Measurements from ENCODE around the gene SNX3.
"Not testable (repeated sequence)": the region's sequence is repeated elsewhere in the genome, so short reads cannot be mapped to it uniquely, and the experiment has no call there.

SNX3 gene

DNA sequence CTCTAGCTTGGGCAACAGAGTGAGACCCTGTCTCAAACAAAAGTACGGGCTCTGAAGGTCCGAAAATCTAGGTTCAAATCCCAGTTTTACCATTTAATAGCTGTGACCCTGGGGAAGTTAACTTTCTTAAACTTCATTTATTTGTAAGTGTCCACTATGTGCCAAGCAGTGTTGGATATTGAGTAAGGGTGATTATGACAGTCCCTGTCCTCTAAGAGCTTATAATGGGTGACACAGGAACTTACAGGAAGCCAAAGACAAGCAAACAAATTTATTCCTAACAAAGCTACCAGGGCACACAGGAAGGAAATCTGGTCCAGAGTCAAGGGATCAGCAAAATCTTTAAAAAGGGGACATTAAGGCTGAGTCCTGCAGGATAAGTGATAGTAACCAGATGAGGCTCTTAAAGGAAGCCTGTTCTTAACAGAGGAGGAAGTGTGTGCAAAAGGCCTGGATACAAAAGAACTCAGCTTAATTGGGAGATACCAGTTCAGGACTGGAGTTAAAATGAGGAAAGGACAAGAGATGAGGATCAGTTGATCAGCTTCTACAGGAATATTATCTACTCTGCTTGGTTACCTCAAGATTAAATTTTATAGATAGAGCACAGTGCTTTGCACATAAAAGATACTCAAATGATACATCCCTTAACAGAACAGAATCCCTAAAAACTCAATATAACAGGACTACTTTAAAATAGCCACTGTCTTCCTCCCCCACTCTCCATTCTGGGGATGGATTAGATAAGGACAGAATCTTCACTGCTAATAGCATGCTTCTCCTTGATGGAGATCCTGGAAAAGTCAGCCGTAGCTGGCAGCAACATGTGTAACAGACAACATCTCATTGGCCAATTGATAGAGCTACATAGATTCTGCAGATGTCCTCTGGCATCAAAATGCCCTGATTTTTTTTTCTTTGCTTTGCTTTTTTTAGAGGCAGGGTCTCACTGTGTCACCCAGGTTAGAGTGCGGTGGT, 6.1 kb downstream of the SNX3 start:
- no peak for DNase-seq

DNA sequence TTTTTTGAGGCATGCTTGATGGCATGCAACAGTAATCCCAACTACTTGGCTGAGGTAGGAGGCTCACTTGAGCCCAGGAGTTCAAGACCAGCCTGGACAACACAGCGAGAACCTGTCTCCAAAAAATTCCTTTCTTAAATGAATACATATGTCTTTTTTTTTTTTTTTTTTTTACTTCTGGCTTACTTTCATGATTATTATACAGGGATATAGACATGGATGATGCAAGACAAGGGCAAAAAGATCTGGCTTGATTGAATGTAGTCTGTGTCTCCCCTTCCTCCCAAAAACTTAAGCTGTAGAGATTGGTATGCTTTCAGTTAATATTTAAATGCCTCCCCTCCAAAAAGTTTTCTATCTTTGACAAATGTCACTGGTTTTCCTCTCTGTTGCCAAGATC, 7.6 kb downstream of the SNX3 start:
- no peak for DNase-seq

- DNase-seq, result no peak
Measured at GRCh38 chr6:108252055-108252454, 8.8 kb downstream of the SNX3 start.

- DNase-seq, result no peak
Measured at GRCh38 chr6:108251252-108251651, 9.6 kb downstream of the SNX3 start.

- no peak for DNase-seq
Measured at GRCh38 chr6:108250240-108250866, 10.5 kb downstream of the SNX3 start.

DNA sequence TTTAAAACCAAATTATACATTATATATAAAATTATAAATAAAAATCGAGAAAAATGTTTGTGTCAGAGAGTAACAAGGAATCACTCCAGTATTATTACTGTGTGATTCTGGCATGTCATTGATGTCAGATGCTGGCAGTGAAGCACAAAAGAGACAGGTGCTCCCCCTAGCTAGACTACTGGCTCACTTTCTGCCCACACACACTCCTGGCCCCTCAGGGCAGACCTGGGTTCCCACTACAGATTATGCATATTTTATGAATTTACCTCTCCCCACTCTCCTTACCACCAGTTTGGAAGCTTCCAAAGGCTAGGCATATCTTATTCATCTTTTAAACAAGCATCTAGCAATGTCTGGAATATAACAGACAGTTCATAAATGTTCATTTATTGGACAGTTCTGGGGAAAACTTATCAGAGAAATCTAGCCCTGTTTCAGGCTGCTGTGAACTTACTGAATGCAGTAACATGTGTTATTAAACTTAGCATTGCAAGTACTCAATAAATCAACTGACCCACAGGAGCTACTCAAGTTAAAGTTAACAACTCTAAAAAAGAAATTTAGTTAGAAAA, 12.8 kb downstream of the SNX3 start:
- no peak for DNase-seq

- not testable (repeated sequence) for DNase-seq
Measured at GRCh38 chr6:108245095-108245494, 15.7 kb downstream of the SNX3 start.

GRCh38 chr6:108243836-108244235, 17.0 kb downstream of the SNX3 start:
- no peak for DNase-seq

- DNase-seq, result no peak
Measured at GRCh38 chr6:108242721-108243120, 18.1 kb downstream of the SNX3 start.

DNA sequence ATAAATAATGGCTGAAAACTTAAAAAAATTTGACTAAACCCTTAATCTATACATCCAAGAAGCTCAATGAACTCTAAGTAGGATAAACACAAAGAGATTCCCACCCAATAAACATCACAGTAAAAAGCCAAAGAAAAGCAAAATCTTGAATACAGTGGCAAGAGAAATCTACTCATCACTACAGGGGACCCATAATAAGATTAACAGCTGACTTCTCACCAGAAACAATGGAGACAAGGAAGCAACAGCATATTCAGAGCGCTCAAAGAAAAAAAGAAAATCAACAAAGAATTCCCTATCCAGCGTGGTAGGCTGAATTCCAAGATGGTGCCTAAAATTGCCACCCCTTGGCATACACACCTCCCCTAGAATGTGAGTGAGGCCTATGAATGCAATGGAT, 18.6 kb downstream of the SNX3 start:
- DNase-seq, result no peak

GRCh38 chr6:108238322-108238721, 22.5 kb downstream of the SNX3 start:
- no peak for DNase-seq

- DNase-seq, result no peak
Measured at GRCh38 chr6:108236791-108237190, 24.0 kb downstream of the SNX3 start.

DNA sequence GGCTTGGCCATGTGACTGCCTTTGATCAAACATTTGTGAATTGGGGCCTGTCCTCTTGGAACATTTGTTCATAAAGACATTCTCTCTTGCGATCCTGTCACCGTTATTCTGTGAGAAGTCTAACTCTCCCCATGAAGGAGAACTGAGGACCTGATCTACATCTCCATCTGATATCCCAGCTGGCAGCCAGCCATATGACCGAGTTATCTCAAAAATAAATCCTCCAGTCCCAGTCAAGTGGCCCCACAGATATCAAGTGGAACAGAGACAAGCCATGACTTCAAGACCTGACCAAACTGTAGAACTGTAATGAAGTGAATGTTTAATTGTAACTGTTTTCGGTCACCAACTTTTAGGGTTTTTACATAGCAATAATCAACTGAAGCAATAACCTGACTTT, 25.7 kb downstream of the SNX3 start:
- DNase-seq, result no peak

DNA sequence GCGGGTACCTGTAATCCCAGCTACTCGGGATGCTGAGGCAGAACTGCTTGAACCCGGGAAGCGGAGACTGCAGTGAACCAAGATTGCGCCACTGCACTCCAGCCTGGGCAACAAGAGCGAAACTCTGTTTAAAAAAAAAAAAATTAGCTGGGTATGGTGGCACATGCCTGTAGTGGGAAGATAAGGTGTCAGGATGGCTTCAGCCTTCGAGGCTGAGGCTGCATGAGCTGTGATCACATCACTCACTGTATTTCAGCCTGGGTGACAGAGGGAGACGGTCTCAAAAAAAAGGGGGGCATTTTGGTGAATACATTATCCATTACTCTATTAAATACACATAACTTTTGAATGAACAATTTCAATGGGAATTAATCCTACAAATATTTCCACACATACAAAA, 32.4 kb downstream of the SNX3 start:
- DNase-seq, result no peak

GRCh38 chr6:108227290-108227689, 33.5 kb downstream of the SNX3 start:
- no peak for DNase-seq

- DNase-seq, result no peak
Measured at GRCh38 chr6:108222504-108222903, 38.3 kb downstream of the SNX3 start.

DNA sequence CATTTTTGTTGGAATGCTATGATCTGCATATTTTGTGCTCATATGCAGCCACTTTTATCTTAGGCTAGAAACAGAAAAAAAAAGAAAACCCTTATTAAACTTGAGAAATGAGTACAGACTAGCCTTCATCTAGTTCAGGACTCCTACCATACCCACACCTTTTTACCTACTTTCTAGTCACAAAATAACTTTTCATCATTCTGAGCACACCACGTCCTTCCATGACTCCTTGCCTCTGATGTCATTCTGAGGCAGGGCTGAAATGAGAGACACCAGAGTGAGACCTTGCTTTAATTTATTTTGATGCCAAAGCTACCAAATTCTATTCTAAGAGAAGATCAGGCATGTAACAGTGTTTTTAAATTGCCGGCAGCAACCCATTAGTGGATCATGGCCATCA, 38.8 kb downstream of the SNX3 start:
- DNase-seq, result no peak

DNA sequence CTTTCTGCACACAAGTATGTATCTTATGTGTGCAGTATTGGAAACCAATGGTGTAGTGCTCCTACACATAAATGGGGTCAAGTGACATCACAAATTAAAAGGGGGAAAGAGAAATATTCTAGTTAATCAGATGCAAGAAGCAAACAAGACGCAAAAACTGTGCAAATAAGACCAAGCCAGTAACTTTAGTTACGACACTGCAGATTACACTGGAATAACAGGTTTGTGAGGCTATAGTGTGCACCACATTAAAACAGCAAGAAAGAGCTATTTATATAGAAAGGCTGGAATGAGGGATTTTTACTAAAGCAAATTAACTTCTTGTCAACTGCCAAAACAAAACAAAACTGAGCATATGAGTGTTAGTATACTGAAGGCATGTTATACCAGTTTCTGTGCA, 49.2 kb downstream of the SNX3 start:
- no peak for DNase-seq

DNA sequence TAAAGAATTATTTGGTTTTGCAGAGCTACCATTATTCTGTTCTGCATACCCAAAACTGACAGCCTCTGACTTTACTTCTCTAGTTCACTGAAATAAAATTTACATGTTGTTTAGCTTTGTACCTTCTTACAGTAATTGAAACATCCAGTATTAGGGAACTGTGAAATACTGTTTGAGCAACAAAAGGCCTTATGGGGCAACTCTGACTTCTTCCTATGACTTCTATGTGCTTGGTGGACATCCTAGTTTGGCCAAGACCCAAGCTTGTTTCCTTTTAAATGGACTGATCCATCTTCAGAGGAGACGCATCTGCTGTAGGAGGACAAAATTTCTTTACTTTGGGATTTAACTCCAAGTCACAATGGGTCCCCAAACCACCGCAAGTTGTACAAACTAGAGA, 50.3 kb downstream of the SNX3 start:
- DNase-seq, result no peak

DNA sequence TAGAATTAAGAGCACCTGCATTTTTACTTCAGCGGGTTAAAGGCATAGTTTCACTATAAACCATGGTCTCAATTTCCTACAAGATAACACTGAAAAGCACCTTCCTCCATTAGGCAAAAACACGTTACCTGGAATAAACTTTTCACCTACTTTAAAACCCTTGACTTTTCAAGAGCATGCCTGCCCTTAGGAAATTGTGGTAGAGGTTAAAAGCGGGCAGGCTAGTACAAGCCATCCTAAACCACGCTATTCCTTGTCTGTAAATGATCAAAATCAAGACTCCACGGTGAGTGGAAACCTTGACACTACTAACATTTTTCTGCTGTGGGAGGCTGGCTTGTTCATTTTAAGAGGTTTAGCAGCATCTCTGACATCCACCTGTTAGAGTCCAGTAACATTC, 51.1 kb downstream of the SNX3 start:
- DNase-seq, result no peak

- no peak for DNase-seq
Measured at GRCh38 chr6:108207013-108207412, 53.8 kb downstream of the SNX3 start.

DNA sequence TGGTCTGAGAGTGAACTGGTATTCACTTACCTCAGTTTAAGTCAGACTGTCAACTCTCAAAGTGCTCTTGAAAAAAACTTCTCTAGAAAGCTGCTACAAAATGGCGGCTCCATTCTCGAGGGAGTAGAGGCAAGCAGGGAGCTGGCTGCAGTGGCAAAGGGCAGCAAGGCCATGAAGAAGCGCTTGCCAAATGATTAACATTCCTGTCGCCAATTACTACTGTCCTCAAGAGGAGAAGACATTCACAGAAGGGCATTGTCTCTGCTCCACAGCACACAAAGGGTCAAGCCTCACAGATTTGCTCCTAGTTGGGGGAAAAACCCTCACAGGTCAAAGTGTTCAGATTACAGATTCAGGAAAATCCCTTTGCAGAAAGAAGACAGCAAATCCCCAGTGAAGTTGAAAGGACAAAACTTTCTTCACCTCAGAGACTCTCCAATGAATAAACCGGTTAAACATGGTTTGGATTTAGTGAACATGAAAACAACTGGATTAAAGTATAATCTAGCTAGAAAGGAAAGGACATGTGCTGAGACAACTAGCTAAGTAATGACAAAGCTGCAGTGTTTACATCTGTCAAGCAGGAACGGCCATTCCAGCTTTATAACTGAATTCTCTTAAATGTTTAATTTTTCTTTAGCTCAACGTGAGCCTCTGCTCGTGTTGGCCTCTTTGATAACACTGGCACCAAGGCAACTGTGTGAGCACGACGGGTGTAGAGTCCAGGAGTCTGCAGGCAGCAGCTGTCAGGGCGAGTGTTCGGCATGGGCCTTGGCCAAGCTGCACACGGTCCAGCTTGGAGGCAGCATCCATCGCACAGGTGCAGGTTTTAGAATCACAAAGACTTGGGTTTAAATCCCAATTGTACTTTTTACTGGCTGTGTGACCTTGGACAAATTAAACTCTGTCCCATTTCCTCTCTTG, 57.4 kb downstream of the SNX3 start:
- DNase-seq, result peak; percentile 31

- peak; percentile 48 for DNase-seq
Measured at GRCh38 chr6:108200631-108201030, 60.2 kb downstream of the SNX3 start.

Measured in femur (tissue), 1 donor.